Neural progenitor cell (in vitro differentiated cells): ENCODE measurements around the gene BRPF3. TPM values are rescaled to one million over a fixed set of nuclear protein-coding genes. Genes with fewer than 3 reads are reported as not detected.

ENCODE experiments used
- DNase-seq: peaks from one replicate; pipeline ENCODE4 v3.0.0-alpha.2; 2016; ENCODE audit warnings: low spot score
- H2AFZ ChIP-seq: fragments of 200-600 bp; sonication (generic); replicated peaks from 2 replicates; pipeline ENCODE4 v1.6.1; 2016; ENCODE audit warnings: antibody characterized with exemption
- H3F3A ChIP-seq: fragments of 200-600 bp; sonication (generic); 2 replicates; pipeline ENCODE4 v1.6.1; 2016; ENCODE audit warnings: antibody characterized with exemption, low read depth
- H3K27ac ChIP-seq: fragments of 200-600 bp; sonication (generic); 2 replicates; pipeline ENCODE4 v1.5.1; 2016; ENCODE audit warnings: mild to moderate bottlenecking
- H3K27me3 ChIP-seq: fragments of 200-600 bp; sonication (generic); 2 replicates; pipeline ENCODE4 v1.6.1; 2016; ENCODE audit warnings: mild to moderate bottlenecking, moderate library complexity
- H3K36me3 ChIP-seq: fragments of 200-600 bp; sonication (generic); 2 replicates; pipeline ENCODE4 v1.5.1; 2016
- H3K4me1 ChIP-seq: fragments of 200-600 bp; sonication (generic); 2 replicates; pipeline ENCODE4 v1.6.1; 2016; ENCODE audit warnings: mixed run types
- H3K4me2 ChIP-seq: fragments of 200-600 bp; sonication (generic); 2 replicates; pipeline ENCODE4 v1.6.1; 2016
- H3K4me3 ChIP-seq: fragments of 200-600 bp; sonication (generic); 2 replicates; pipeline ENCODE4 v1.5.1; 2016
- H3K79me2 ChIP-seq: fragments of 200-600 bp; sonication (generic); 2 replicates; pipeline ENCODE4 v1.6.1; 2016; ENCODE audit warnings: low read depth
- H3K9ac ChIP-seq: fragments of 200-600 bp; sonication (generic); 2 replicates; pipeline ENCODE4 v1.6.1; 2016
- H3K9me3 ChIP-seq: fragments of 200-600 bp; sonication (generic); 2 replicates; pipeline ENCODE4 v1.5.1; 2016; ENCODE audit warnings: low read depth
- H4K20me1 ChIP-seq: fragments of 200-600 bp; sonication (generic); 2 replicates; pipeline ENCODE4 v1.6.1; 2016; ENCODE audit warnings: low read depth
- H3K27ac Mint-ChIP-seq: 3 replicates; pipeline ENCODE4 v1.8.0; 2021; ENCODE audit warnings: mixed read lengths
- H3K27me3 Mint-ChIP-seq: 2 replicates; pipeline ENCODE4 v1.8.0; 2022; ENCODE audit warnings: low read depth, mild to moderate bottlenecking, inconsistent platforms, moderate library complexity, mixed read lengths; ENCODE audit not compliant: insufficient read depth
- H3K36me3 Mint-ChIP-seq: 3 replicates; pipeline ENCODE4 v1.8.0; 2021; ENCODE audit warnings: mixed read lengths
- H3K4me1 Mint-ChIP-seq: 3 replicates; pipeline ENCODE4 v1.8.0; 2021; ENCODE audit warnings: mixed read lengths
- H3K4me3 Mint-ChIP-seq: 3 replicates; pipeline ENCODE4 v1.8.0; 2021; ENCODE audit warnings: mild to moderate bottlenecking, moderate library complexity, mixed read lengths
- H3K9me3 Mint-ChIP-seq: 3 replicates; pipeline ENCODE4 v1.8.0; 2020; ENCODE audit warnings: mixed read lengths
- CTCF ChIP-seq: fragments of 200-600 bp; sonication (generic); IDR thresholded peaks from 2 replicates; pipeline ENCODE4 v1.5.1; 2017; ENCODE audit warnings: antibody characterized with exemption, mild to moderate bottlenecking
- EZH2 ChIP-seq: fragments of 200-600 bp; sonication (generic); IDR thresholded peaks from 2 replicates; pipeline ENCODE4 v1.6.1; 2017; ENCODE audit warnings: antibody characterized with exemption, mild to moderate bottlenecking, moderate library complexity
- EZH2phosphoT487 ChIP-seq: fragments of 200-600 bp; sonication (generic); IDR thresholded peaks from 2 replicates; pipeline ENCODE4 v1.6.1; 2017; ENCODE audit warnings: antibody characterized with exemption
- total RNA-seq: library from RNA; depleted of rRNA; stranded (reverse); fragments of >200 nt; gene quantifications from 2 replicates; pipeline ENCODE4 v1.2.3, GENCODE V29; 2015; ENCODE audit warnings: low replicate concordance

Gene BRPF3
- 14.1 and 25.6 TPM in 2 replicates for total RNA-seq

DNA sequence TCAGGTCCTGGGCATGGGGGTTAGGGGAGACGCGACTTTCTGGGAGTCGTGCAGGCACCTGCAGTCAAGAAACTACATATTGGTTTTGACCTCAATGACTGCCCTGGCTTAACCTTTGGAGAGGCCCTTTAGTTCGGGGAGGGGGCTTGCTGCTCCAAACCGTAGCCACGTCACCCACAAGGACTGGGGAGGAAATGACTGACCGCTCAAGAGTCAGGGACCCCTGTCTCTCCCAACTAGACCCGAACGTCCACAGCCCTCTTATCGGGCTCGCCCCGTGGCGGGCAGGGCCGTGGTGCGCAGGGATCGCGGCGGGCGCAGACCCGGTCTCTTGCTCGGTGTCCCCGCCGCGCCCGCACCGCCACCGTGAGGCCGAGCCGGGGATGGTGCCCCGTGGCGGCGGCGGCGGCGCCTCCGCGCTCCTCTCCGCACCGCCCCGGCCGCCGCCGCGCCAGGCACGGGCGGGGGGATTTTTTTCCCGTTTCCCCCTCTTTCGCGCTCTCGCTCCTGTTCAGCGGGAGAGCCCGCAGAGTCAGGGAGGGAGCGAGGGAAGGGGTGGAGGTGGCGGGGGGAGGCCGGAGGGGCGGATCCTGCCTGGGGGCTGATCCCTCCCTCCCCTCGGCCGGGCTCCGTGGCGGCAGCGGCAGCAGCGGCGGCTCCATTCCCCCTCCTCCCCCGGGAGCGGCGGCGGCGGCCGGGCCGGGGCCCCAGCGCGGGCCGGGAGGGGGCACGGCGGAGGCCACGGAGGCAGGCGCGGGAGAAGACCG lies at the start of gene BRPF3:
Gene BRPF3 (plus strand): TSS at position 632 of the 767 bp plus-strand sequence. CDS start 3,579 bp downstream, outside the sequence.
- TF ChIP-seq EZH2phosphoT487 (no peak), EZH2 (no peak), CTCF (peak; percentile 52)
- Histone ChIP-seq H3K4me2 (peak within 1 kb of the TSS; percentile 90), H3K4me3 (peak within 1 kb of the TSS; percentile 93), H3K27me3 (no peaks in the 10 kb centered on the region), H3K9me3 (no peaks in the 10 kb centered on the region), H3K79me2 (peaks cover 41% of the 10 kb centered on the region), H3F3A (peaks cover 16% of the 10 kb centered on the region), H3K36me3 (no peaks in the 10 kb centered on the region), H3K27ac (peak within 1 kb of the TSS; percentile 95), H3K9ac (peak within 1 kb of the TSS; percentile 96), H4K20me1 (no peaks in the 10 kb centered on the region), H3K4me1 (peaks cover 9% of the 10 kb centered on the region), H2AFZ (peak within 1 kb of the TSS; percentile 84)
- peak; percentile 92 for DNase-seq
- Mint-ChIP-seq H3K4me3 (peak within 1 kb of the TSS; percentile 91), H3K36me3 (peaks cover 32% of the 10 kb centered on the region), H3K9me3 (peaks cover 2% of the 10 kb centered on the region), H3K27ac (peak within 1 kb of the TSS; percentile 97), H3K4me1 (peaks cover 8% of the 10 kb centered on the region), H3K27me3 (peaks cover 2% of the 10 kb centered on the region)

GRCh38 chr6:36147294-36147693 lies 49.2 kb upstream of the BRPF3 start:
- H3K9ac ChIP-seq, result no peak overlapping the region

DNA sequence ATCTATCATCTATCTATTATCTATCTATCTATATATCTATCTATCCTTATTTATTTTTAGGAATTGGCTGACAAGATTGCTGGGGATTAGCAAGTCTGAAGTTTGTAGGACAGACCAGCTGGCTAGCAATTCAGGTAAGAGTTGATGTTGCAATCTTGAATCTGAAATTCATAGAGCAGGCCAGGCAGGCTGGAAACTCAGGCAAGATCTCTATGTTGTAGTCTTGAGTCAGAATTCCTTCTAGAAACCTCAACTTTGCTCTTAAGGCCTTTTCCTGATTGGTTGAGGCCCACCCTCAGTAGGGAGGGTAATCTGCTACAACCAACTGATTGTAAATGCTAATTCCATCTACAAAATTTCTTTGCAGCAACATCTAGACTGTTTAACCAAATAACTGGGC lies 47.1 kb upstream of the BRPF3 start:
- Histone ChIP-seq H3F3A (no peaks in the 10 kb centered on the region), H3K9me3 (no peaks in the 10 kb centered on the region), H3K27me3 (no peaks in the 10 kb centered on the region), H3K27ac (no peak overlapping the region), H3K4me1 (no peaks in the 10 kb centered on the region), H2AFZ (no peak overlapping the region), H3K9ac (no peak overlapping the region), H3K4me2 (no peak overlapping the region), H3K79me2 (no peaks in the 10 kb centered on the region), H4K20me1 (no peaks in the 10 kb centered on the region), H3K4me3 (no peak overlapping the region), H3K36me3 (no peaks in the 10 kb centered on the region)
- Mint-ChIP-seq H3K36me3 (no peaks in the 10 kb centered on the region), H3K4me3 (no peak overlapping the region), H3K4me1 (no peaks in the 10 kb centered on the region), H3K9me3 (peaks cover 1% of the 10 kb centered on the region), H3K27me3 (no peaks in the 10 kb centered on the region), H3K27ac (no peak overlapping the region)
- TF ChIP-seq EZH2 (no peak), CTCF (no peak), EZH2phosphoT487 (no peak)
- no peak for DNase-seq

More at GRCh38 chr6:36147294-36147693, 49.2 kb upstream of the BRPF3 start:
- H3K4me3 Mint-ChIP-seq, result no peak overlapping the region
- H3K4me1 Mint-ChIP-seq, result no peaks in the 10 kb centered on the region
- no peaks in the 10 kb centered on the region for H4K20me1 ChIP-seq
- no peaks in the 10 kb centered on the region for H3K36me3 ChIP-seq
- H3K9me3 ChIP-seq, result no peaks in the 10 kb centered on the region
- H3K9me3 Mint-ChIP-seq, result no peaks in the 10 kb centered on the region
- no peaks in the 10 kb centered on the region for H3F3A ChIP-seq
- TF ChIP-seq EZH2 (no peak), CTCF (no peak), EZH2phosphoT487 (no peak)
- no peaks in the 10 kb centered on the region for H3K36me3 Mint-ChIP-seq
- H3K79me2 ChIP-seq, result no peaks in the 10 kb centered on the region
- no peak overlapping the region for H3K4me2 ChIP-seq
- no peak overlapping the region for H3K27ac Mint-ChIP-seq
- H3K4me3 ChIP-seq, result no peak overlapping the region
- no peak for DNase-seq
- H3K27ac ChIP-seq, result no peak overlapping the region
- H3K27me3 ChIP-seq, result no peaks in the 10 kb centered on the region
- peaks cover 2% of the 10 kb centered on the region for H3K27me3 Mint-ChIP-seq
- H2AFZ ChIP-seq, result no peak overlapping the region
- H3K4me1 ChIP-seq, result no peaks in the 10 kb centered on the region
